Body of pancreas (tissue), 4 donors: ENCODE data around the gene IGFBP3.

Source experiments
- CTCF ChIP-seq, 7 experiments: fragments of 450-650 bp in 4 of 7; fragments of 200-600 bp in 3 of 7; sonication (generic) in 3 of 7; IDR thresholded peaks; one replicate each; pipeline ENCODE4 v1.5.1; 2016 to 2019; ENCODE audit warnings: antibody characterized with exemption in 7 of 7
- POLR2A ChIP-seq, 3 donors: fragments of 450-650 bp; IDR thresholded peaks; one replicate each; pipeline ENCODE4 v1.6.1; 2016; ENCODE audit warnings: antibody characterized with exemption in 3 of 3, mild to moderate bottlenecking in 2 of 3

- TF ChIP-seq CTCF (IDR thresholded peaks at IDR 0.05) (no peak), POLR2A (IDR thresholded peaks at IDR 0.05) (no peak)
These were observed 16.2 kb upstream of the IGFBP3 start for GRCh38 chr7:45937301-45937700.
